GM23338 (cell line): ENCODE results near the gene SH3BP2. TPM values are rescaled to one million over a fixed set of nuclear protein-coding genes. Genes with fewer than 3 reads are reported as not detected.

Experiments used
- CREB1 ChIP-seq: fragments of 250-450 bp; sonication (Bioruptor Pico); IDR thresholded peaks from 2 replicates; pipeline ENCODE4 v1.5.0; 2020; ENCODE audit warnings: low read depth, mild to moderate bottlenecking, moderate library complexity
- EZH2 ChIP-seq: fragments of 200-600 bp; sonication (generic); IDR thresholded peaks from one replicate; pipeline ENCODE4 v1.8.0; 2017; ENCODE audit warnings: antibody characterized with exemption, mild to moderate bottlenecking, low read depth; ENCODE audit not compliant: unreplicated experiment
- EZH2phosphoT487 ChIP-seq: fragments of 200-600 bp; sonication (generic); IDR thresholded peaks from one replicate; pipeline ENCODE4 v1.8.1; 2018; ENCODE audit warnings: antibody characterized with exemption; ENCODE audit not compliant: unreplicated experiment
- JUNB ChIP-seq: IDR thresholded peaks from one replicate; pipeline ENCODE4 v1.6.1; 2016; ENCODE audit warnings: antibody characterized with exemption; ENCODE audit not compliant: unreplicated experiment
- REST ChIP-seq: IDR thresholded peaks from one replicate; pipeline ENCODE4 v1.6.1; 2018; ENCODE audit warnings: antibody characterized with exemption; ENCODE audit not compliant: unreplicated experiment
- STAT1 ChIP-seq: IDR thresholded peaks from one replicate; pipeline ENCODE4 v1.6.1; 2016; ENCODE audit warnings: antibody characterized with exemption; ENCODE audit not compliant: unreplicated experiment
- ZNF331 ChIP-seq: fragments of 250-450 bp; sonication (Bioruptor Pico); IDR thresholded peaks from 2 replicates; pipeline ENCODE4 v1.5.0; 2020; ENCODE audit warnings: low read depth, mild to moderate bottlenecking, moderate library complexity
- ZNF462 ChIP-seq: fragments of 250-450 bp; sonication (Bioruptor Pico); IDR thresholded peaks from 2 replicates; pipeline ENCODE4 v1.5.0; 2020; ENCODE audit warnings: mild to moderate bottlenecking, moderate library complexity
- polyA plus RNA-seq: library from polyadenylated mRNA; unstranded; fragments of >200 nt; fragmentation: Nextera tagmentation; extraction: Ambion mirVana; gene quantifications from 2 replicates; pipeline ENCODE4 v1.2.1, GENCODE V29; 2016
- total RNA-seq: library from RNA; depleted of rRNA; stranded (reverse); fragments of >200 nt; shearing (Covaris generic); gene quantifications from 2 replicates; pipeline ENCODE4 v1.2.3, GENCODE V29; 2014

Gene SH3BP2
- total and polyA plus RNA-seq, 2 experiments from 2014 or later = 15.2 to 43.9 TPM

GRCh38 chr4:2860391-2861348 lies 67.8 kb downstream of the SH3BP2 start (continued):
- TF ChIP-seq ZNF462 (CRISPR knock-in tag) = no peak
- no peak for TF ChIP-seq CREB1 (CRISPR knock-in tag)
- TF ChIP-seq STAT1 = no peak
- no peak for TF ChIP-seq ZNF331 (CRISPR knock-in tag)
- no peak for TF ChIP-seq EZH2
- TF ChIP-seq EZH2phosphoT487 = no peak
- TF ChIP-seq JUNB = no peak
- TF ChIP-seq REST = no peak
